Caco-2 (cell line): ENCODE measurements around the gene TRIM39. TPM values are rescaled to one million over a fixed set of nuclear protein-coding genes. Genes with fewer than 3 reads are reported as not detected.

Source experiments
- BruUV-seq: library from RNA; stranded (reverse); fragments of 400-500 nt; replicated peaks from 2 replicates; lab custom pipeline; 2021; lab: Mats Ljungman, UMichigan
- CTCF ChIA-PET: fragments of 300-600 bp; sonication (Branson Sonifier 250); formaldehyde crosslinking; loops from one replicate; lab custom pipeline; 2022; ENCODE audit warnings: antibody characterized with exemption; lab: Charles Lee
- POLR2A ChIA-PET: fragments of 300-600 bp; sonication (Branson Sonifier 250); formaldehyde crosslinking; loops from one replicate; lab custom pipeline; 2022; ENCODE audit warnings: antibody characterized with exemption; lab: Charles Lee
- DNase-seq, 2 experiments: peaks; one replicate each; pipeline versions ENCODE4 v3.0.0 to v3.0.0-alpha.2; 2020 to 2022
- H3K27me3 ChIP-seq: replicated peaks from 2 replicates; pipeline ENCODE4 v1.6.0; 2011; ENCODE audit warnings: low read length; ENCODE audit not compliant: control insufficient read depth, insufficient read depth
- H3K36me3 ChIP-seq: 2 replicates; pipeline ENCODE4 v1.5.1; 2011; ENCODE audit warnings: low read length; ENCODE audit not compliant: control insufficient read depth, insufficient read depth
- H3K4me1 ChIP-seq: fragments of 250-450 bp; sonication (Bioruptor Pico); 2 replicates; pipeline ENCODE4 v1.5.1; 2020; ENCODE audit warnings: mild to moderate bottlenecking
- H3K4me3 ChIP-seq: 2 replicates; pipeline ENCODE4 v1.5.1; 2011; ENCODE audit warnings: low read depth, mild to moderate bottlenecking, control low read depth, low read length
- H3K9me3 ChIP-seq: fragments of 250-450 bp; sonication (Bioruptor Pico); 2 replicates; pipeline ENCODE4 v1.5.1; 2020; ENCODE audit warnings: mild to moderate bottlenecking, moderate library complexity
- H3K27ac Mint-ChIP-seq: one replicate; pipeline ENCODE4 v1.8.0; 2022; ENCODE audit warnings: mixed read lengths; ENCODE audit not compliant: unreplicated experiment
- H3K27me3 Mint-ChIP-seq: one replicate; pipeline ENCODE4 v1.8.0; 2022; ENCODE audit warnings: mixed read lengths; ENCODE audit not compliant: insufficient read depth, unreplicated experiment
- H3K36me3 Mint-ChIP-seq: one replicate; pipeline ENCODE4 v1.8.0; 2022; ENCODE audit warnings: mild to moderate bottlenecking, mixed read lengths; ENCODE audit not compliant: insufficient read depth, unreplicated experiment
- H3K4me1 Mint-ChIP-seq: one replicate; pipeline ENCODE4 v1.8.0; 2022; ENCODE audit warnings: low read depth, mixed read lengths; ENCODE audit not compliant: unreplicated experiment
- H3K4me3 Mint-ChIP-seq: one replicate; pipeline ENCODE4 v1.8.0; 2022; ENCODE audit warnings: mild to moderate bottlenecking, moderate library complexity, mixed read lengths; ENCODE audit not compliant: unreplicated experiment
- H3K9me3 Mint-ChIP-seq: one replicate; pipeline ENCODE4 v1.8.0; 2022; ENCODE audit warnings: mixed read lengths; ENCODE audit not compliant: unreplicated experiment
- intact Hi-C: fragments of 100-400 bp; cut with micrococcal nuclease; formaldehyde crosslinking; loops from one replicate; pipeline ENCODE4 v1.10.0; 2022; ENCODE audit not compliant: unreplicated experiment
- total RNA-seq: library from RNA; stranded (reverse); gene quantifications from 2 replicates; pipeline ENCODE4 v1.2.3, GENCODE V29; 2022
- TF ChIP-seq, protein P1 (sequence below), 2 experiments: fragments of 200-600 bp in 1 of 2; IDR thresholded peaks; 1 replicate in 1 of 2; 2 replicates in 1 of 2; pipeline versions ENCODE4 v1.5.1 to v1.8.0; 2011 to 2022; ENCODE audit warnings: antibody characterized with exemption in 1 of 2, control low read depth in 1 of 2, inconsistent platforms in 1 of 2, low read depth in 1 of 2, low read length in 1 of 2, mild to moderate bottlenecking in 1 of 2, moderate library complexity in 1 of 2; ENCODE audit not compliant: insufficient read depth in 1 of 2, severe bottlenecking in 1 of 2, unreplicated experiment in 1 of 2

The TRIM39 gene
- total RNA-seq, 1 experiment from 2014 or later = 14.5 TPM

- H3K4me3 Mint-ChIP-seq = peak overlapping the region; percentile 91
- intact Hi-C loops = loop anchor here (5.0 kb wide), 1 partner anchor 114 kb away; the partner anchor contains the start of gene TRIM26
- TF ChIP-seq, protein P1, sequence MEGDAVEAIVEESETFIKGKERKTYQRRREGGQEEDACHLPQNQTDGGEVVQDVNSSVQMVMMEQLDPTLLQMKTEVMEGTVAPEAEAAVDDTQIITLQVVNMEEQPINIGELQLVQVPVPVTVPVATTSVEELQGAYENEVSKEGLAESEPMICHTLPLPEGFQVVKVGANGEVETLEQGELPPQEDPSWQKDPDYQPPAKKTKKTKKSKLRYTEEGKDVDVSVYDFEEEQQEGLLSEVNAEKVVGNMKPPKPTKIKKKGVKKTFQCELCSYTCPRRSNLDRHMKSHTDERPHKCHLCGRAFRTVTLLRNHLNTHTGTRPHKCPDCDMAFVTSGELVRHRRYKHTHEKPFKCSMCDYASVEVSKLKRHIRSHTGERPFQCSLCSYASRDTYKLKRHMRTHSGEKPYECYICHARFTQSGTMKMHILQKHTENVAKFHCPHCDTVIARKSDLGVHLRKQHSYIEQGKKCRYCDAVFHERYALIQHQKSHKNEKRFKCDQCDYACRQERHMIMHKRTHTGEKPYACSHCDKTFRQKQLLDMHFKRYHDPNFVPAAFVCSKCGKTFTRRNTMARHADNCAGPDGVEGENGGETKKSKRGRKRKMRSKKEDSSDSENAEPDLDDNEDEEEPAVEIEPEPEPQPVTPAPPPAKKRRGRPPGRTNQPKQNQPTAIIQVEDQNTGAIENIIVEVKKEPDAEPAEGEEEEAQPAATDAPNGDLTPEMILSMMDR (IDR thresholded peaks at IDR 0.05; ENCODE audit: insufficient read depth in 1 of 2, low read depth in 1 of 2, low read length in 1 of 2, severe bottlenecking in 1 of 2, unreplicated experiment in 1 of 2) = no peak
- ChIA-PET POLR2A (interaction anchor here (0.6 to 1.6 kb wide), 8 partner anchors 19 to 224 kb away, joined by 3 to 12 read pairs (median 4); partner anchors contain the start of genes RPP21 and TRIM26), CTCF (interaction anchor here (0.6 to 1.0 kb wide), 2 partner anchors 19 to 107 kb away, joined by 3 read pairs; partner anchors contain the start of gene RPP21)
- peaks cover 49% of the 10 kb centered on the region for H3K36me3 Mint-ChIP-seq
- peaks cover 2% of the 10 kb centered on the region for H3K36me3 ChIP-seq
- no TSS peak for BruUV-seq
- peak overlapping the region; percentile 78 for H3K4me3 ChIP-seq
- peak; percentile 74 to 82 for DNase-seq
- H3K27me3 Mint-ChIP-seq = no peaks in the 10 kb centered on the region
- H3K27me3 ChIP-seq = no peaks in the 10 kb centered on the region
- H3K4me1 Mint-ChIP-seq = peaks cover 18% of the 10 kb centered on the region
- peaks cover 10% of the 10 kb centered on the region for H3K4me1 ChIP-seq
- no peaks in the 10 kb centered on the region for H3K9me3 Mint-ChIP-seq
- no peaks in the 10 kb centered on the region for H3K9me3 ChIP-seq
- H3K27ac Mint-ChIP-seq = peak overlapping the region; percentile 94
These were observed 728 bp upstream of the TRIM39 start for GRCh38 chr6:30325873-30326525.

DNA sequence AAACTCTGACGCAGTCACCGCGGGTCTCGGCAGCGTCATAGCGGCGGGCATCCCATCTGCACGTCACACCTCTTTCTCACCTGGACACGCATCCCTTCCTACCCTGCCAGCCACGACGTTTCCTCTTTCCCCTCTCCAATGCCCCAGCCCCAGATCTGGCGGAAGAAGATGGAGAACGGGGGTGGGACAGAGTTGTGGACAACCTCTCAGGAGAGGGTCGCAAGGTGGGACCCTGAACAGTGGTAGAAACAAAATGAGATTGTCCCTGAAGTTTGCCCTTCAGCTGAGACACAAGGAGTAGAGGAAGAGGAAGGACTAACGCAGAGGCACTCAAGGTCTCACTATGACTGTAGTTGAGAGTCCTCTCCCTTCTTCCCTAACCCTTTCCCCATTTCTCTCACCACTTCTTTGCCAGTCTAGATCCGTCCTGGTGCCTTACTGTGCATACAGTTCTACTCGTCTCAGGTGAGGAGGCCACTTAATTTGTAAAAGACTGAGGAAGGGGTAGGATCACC lies 562 bp downstream of the TRIM39 start:
- Histone ChIP-seq H3K4me3 (peak overlapping the region; percentile 78), H3K36me3 (peaks cover 2% of the 10 kb centered on the region), H3K27me3 (no peaks in the 10 kb centered on the region), H3K9me3 (no peaks in the 10 kb centered on the region), H3K4me1 (peaks cover 12% of the 10 kb centered on the region)
- Mint-ChIP-seq H3K27ac (peak overlapping the region; percentile 94), H3K4me3 (peak overlapping the region; percentile 91), H3K27me3 (no peaks in the 10 kb centered on the region), H3K36me3 (peaks cover 41% of the 10 kb centered on the region), H3K4me1 (peaks cover 30% of the 10 kb centered on the region), H3K9me3 (no peaks in the 10 kb centered on the region)
- intact Hi-C loops = loop anchor here (1.0 to 5.0 kb wide), 2 partner anchors 89 to 115 kb away; partner anchors contain the start of gene TRIM26
- ChIA-PET CTCF (no interaction called here), POLR2A (no interaction called here)
- no TSS peak for BruUV-seq
- no peak for DNase-seq
- TF ChIP-seq, protein P1 (IDR thresholded peaks at IDR 0.05; ENCODE audit: insufficient read depth in 1 of 2, low read depth in 1 of 2, low read length in 1 of 2, severe bottlenecking in 1 of 2, unreplicated experiment in 1 of 2) = no peak

GRCh38 chr6:30328397-30328796 lies 1.7 kb downstream of the TRIM39 start:
- TF ChIP-seq, protein P1 (IDR thresholded peaks at IDR 0.05; ENCODE audit: insufficient read depth in 1 of 2, low read depth in 1 of 2, low read length in 1 of 2, severe bottlenecking in 1 of 2, unreplicated experiment in 1 of 2) = no peak
- Histone ChIP-seq H3K4me3 (no peak overlapping the region), H3K4me1 (peaks cover 12% of the 10 kb centered on the region), H3K9me3 (no peaks in the 10 kb centered on the region), H3K36me3 (peaks cover 2% of the 10 kb centered on the region), H3K27me3 (no peaks in the 10 kb centered on the region)
- no TSS peak for BruUV-seq
- no peaks in the 10 kb centered on the region for H3K9me3 Mint-ChIP-seq
- H3K4me1 Mint-ChIP-seq = peaks cover 30% of the 10 kb centered on the region
- no peak overlapping the region for H3K4me3 Mint-ChIP-seq
- ChIA-PET POLR2A (no interaction called here), CTCF (no interaction called here)
- H3K27ac Mint-ChIP-seq = no peak overlapping the region
- intact Hi-C loops = loop anchor here (5.0 kb wide), 1 partner anchor 116 kb away; the partner anchor contains the start of gene TRIM26
- H3K36me3 Mint-ChIP-seq = peaks cover 37% of the 10 kb centered on the region
- H3K27me3 Mint-ChIP-seq = no peaks in the 10 kb centered on the region
- DNase-seq = no peak
